Left lung (tissue), 10 donors: ENCODE data around the gene PRKD2. TPM values are rescaled to one million over a fixed set of nuclear protein-coding genes. Genes with fewer than 3 reads are reported as not detected.

Source experiments
- ATAC-seq: fragments of 200-7000 bp; cut with Tn5 transposase; one replicate; pipeline ENCODE4 v1.9.1; 2020; ENCODE audit warnings: moderate library complexity
- DNase-seq, 4 donors: peaks; one replicate each; pipeline ENCODE4 v3.0.0-alpha.2; 2013 to 2020
- H3K27ac ChIP-seq, 2 donors: fragments of 200-600 bp; sonication (generic) in 1 of 2; one replicate each; pipeline versions ENCODE4 v1.5.0 to v1.8.0; 2020 to 2021
- H3K27me3 ChIP-seq, 2 donors: fragments of 200-600 bp; sonication (generic) in 1 of 2; one replicate each; pipeline versions ENCODE4 v1.5.0 to v1.8.0; 2020 to 2021
- H3K36me3 ChIP-seq, 2 donors: fragments of 200-600 bp; sonication (generic) in 1 of 2; one replicate each; pipeline versions ENCODE4 v1.5.0 to v1.8.0; 2020 to 2021
- H3K4me1 ChIP-seq, 2 donors: fragments of 200-600 bp; one replicate each; pipeline ENCODE4 v1.8.0; 2021
- H3K4me3 ChIP-seq, 2 donors: fragments of 200-600 bp; sonication (generic) in 1 of 2; one replicate each; pipeline versions ENCODE4 v1.5.0 to v1.8.0; 2020 to 2021; ENCODE audit warnings: mild to moderate bottlenecking in 1 of 2
- H3K9me3 ChIP-seq, 2 donors: fragments of 200-600 bp; sonication (generic) in 1 of 2; one replicate each; pipeline versions ENCODE4 v1.5.0 to v1.8.0; 2020 to 2021
- intact Hi-C, 2 donors: fragments of 100-400 bp; cut with DNase I; formaldehyde crosslinking; loops; one replicate each; pipeline versions ENCODE4 v1.11.2 to v1.14.2; 2022
- polyA plus RNA-seq, 6 donors: library from polyadenylated mRNA; unstranded; fragments of 120-200 nt; gene quantifications; one replicate each; pipeline ENCODE4 v1.2.1, GENCODE V29; 2013; ENCODE audit not compliant: insufficient read length in 6 of 6
- total RNA-seq, 2 donors: library from RNA; stranded (reverse); fragmentation: NEBNext Ultra II Directional; extraction: Animal tissue kit (Norgen Biotek cat#: 25700); gene quantifications; one replicate each; pipeline ENCODE4 v1.2.1, GENCODE V29; 2021
- TF ChIP-seq, protein P1 (sequence below), 2 donors: fragments of 200-600 bp; sonication (generic) in 1 of 2; IDR thresholded peaks; one replicate each; pipeline versions ENCODE4 v1.5.0 to v1.8.0; 2021; ENCODE audit warnings: antibody characterized with exemption in 2 of 2
- donor health status: DM: no; HTN: yes; CAD: no.
- donor health status: DM: no; HTN: no; CAD: no.

The PRKD2 gene
- total and polyA plus RNA-seq, 8 donors, result 37.8 to 61.4 (median 53.1) TPM

DNA sequence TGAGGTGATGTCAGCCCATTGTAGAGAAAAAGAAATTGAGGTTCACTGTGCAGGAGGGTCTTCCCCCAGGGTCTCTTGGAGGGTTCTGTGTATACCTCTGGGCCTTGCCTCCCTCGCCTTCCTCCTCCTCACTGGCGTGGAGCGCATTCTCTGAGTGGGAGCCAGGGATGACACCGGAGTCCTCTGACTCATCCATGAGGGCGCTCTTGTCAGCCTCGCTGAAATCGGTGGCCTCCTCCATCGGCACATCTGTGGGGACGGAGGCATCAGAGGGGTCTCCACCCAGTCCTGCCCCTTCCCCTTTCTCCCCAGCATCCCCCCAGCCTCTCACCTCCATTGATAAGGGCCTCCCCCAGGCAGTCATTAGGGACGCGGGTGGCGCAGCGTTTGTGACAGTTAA is 16.2 kb downstream of the PRKD2 start:
- no peak overlapping the region for H3K27ac ChIP-seq
- peaks cover 0 to 8% of the 10 kb centered on the region in 2 donors for H3K4me1 ChIP-seq
- peaks cover 0 to 87% of the 10 kb centered on the region in 2 donors for H3K36me3 ChIP-seq
- intact Hi-C loops, result no loop called here
- H3K4me3 ChIP-seq, result no peak overlapping the region
- TF ChIP-seq, protein P1, sequence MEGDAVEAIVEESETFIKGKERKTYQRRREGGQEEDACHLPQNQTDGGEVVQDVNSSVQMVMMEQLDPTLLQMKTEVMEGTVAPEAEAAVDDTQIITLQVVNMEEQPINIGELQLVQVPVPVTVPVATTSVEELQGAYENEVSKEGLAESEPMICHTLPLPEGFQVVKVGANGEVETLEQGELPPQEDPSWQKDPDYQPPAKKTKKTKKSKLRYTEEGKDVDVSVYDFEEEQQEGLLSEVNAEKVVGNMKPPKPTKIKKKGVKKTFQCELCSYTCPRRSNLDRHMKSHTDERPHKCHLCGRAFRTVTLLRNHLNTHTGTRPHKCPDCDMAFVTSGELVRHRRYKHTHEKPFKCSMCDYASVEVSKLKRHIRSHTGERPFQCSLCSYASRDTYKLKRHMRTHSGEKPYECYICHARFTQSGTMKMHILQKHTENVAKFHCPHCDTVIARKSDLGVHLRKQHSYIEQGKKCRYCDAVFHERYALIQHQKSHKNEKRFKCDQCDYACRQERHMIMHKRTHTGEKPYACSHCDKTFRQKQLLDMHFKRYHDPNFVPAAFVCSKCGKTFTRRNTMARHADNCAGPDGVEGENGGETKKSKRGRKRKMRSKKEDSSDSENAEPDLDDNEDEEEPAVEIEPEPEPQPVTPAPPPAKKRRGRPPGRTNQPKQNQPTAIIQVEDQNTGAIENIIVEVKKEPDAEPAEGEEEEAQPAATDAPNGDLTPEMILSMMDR (IDR thresholded peaks at IDR 0.05), result no peak
- H3K9me3 ChIP-seq, result no peaks in the 10 kb centered on the region
- ATAC-seq, result no peak
- H3K27me3 ChIP-seq, result no peaks in the 10 kb centered on the region
- DNase-seq, result no peak

DNA sequence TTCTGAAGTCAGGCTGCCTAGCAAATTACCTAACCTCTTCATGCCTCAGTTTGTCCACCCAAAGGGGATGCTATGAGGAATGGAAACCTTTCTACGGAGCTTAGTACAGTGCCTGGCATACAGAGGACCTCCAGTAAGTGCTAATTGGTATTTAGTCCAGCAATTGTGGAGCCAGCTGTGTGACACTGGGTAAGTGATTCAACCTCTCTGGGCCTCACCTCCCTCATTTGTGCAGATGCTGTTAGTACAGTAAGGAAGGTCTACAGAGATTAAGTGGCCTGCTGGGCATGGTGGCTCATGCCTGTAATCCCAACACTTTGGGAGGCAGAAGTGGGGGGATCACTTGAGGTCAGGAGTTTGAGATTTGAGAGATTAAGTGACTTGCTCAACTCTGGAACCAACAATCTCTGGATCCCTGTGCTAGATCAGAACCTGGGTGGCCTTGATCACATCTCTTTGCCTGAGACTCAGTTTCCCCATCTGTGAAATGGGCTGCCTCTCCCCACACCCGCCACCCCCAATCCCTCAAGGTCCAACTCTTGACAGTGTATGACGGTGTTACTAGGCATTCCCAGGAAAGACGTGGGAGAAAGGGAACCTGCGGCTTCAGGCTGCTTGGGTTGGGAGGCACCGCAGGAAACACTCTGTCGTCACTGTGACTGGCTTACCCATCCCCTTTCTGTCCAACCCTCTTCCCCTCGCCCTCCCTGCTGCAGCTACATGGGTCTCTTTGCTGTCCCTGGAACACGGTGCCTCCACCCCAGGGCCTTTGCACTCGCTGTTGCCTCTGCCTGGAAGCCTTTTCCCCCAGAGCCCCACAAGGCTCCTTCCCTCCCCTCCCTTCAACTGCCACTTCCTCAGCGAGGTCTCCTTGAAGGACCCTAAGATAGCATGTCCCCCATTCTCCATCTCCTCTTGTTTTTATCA is 18.3 kb downstream of the PRKD2 start:
- ATAC-seq (no peak), DNase-seq (no peak)
- Histone ChIP-seq H3K4me1 (peaks cover 0 to 8% of the 10 kb centered on the region in 2 donors), H3K4me3 (no peak overlapping the region), H3K27ac (no peak overlapping the region), H3K27me3 (no peaks in the 10 kb centered on the region), H3K9me3 (no peaks in the 10 kb centered on the region), H3K36me3 (peaks cover 0 to 96% of the 10 kb centered on the region in 2 donors)
- TF ChIP-seq, protein P1 (IDR thresholded peaks at IDR 0.05), result no peak
- intact Hi-C loops, result no loop called here

DNA sequence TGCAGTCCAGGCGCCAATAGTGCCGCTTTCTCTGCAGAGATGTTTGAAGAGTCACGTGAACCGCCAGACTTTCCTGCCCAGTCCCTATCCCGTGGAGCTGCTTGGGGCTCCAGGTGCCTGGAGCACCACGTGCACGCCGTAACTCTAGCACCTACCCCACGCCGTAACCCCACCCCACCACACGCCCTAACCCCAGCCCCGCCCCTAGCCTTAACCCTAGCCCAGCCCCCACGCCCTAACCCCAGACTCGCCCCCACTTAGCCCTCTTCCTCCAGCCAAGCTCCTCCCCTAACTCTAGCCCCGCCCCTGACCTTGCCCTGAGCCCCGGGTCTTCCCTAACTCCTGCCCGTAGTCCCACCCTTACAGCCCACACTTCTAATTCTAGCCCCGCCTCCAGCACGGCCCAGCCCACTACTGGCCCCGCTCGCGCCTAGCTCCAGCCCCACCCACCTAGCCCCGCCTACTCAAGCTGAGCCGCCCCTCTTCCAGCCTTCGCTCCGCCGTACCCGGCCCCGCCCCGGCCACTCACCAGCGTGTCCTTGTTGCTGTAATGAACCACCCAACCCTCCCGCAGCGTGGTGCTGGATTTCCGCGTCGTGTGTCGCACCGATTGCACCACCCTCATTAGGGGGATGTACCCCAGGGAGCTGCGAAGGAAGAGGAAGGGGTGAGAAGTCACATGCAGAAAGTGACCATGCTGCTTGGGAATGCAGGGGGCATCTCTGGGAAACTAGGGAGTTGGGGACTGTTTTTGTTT is 19.5 kb downstream of the PRKD2 start:
- H3K4me1 ChIP-seq, result peaks cover 0 to 8% of the 10 kb centered on the region in 2 donors
- peak; percentile 98 for ATAC-seq
- intact Hi-C loops, result no loop called here
- H3K27me3 ChIP-seq, result no peaks in the 10 kb centered on the region
- no peaks in the 10 kb centered on the region for H3K9me3 ChIP-seq
- TF ChIP-seq, protein P1 (IDR thresholded peaks at IDR 0.05), result no peak
- peaks cover 0 to 96% of the 10 kb centered on the region in 2 donors for H3K36me3 ChIP-seq
- no peak overlapping the region for H3K27ac ChIP-seq
- no peak overlapping the region for H3K4me3 ChIP-seq
- DNase-seq, result peak; percentile 56 to 95 (median 86)

DNA sequence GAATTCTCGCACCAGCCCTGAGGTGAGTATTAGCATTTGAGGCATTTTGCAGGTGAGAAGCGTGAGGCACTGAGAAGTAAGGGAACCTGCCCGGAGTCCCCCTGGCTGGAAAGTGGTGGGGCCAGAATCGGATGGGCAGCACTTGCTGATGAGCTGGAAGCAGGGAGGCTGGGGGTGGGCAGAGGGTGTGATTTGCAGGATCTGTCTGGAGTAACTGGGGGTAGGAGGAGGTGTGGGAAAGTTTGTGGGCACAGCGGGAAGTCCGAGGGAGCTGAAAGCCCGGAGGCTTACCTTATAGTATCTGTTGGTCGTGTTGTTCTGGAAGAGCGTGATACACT is 20.1 kb downstream of the PRKD2 start:
- Histone ChIP-seq H3K4me1 (peaks cover 0 to 8% of the 10 kb centered on the region in 2 donors), H3K27me3 (no peaks in the 10 kb centered on the region), H3K36me3 (peaks cover 0 to 96% of the 10 kb centered on the region in 2 donors), H3K9me3 (no peaks in the 10 kb centered on the region), H3K4me3 (no peak overlapping the region), H3K27ac (no peak overlapping the region)
- no peak for DNase-seq
- TF ChIP-seq, protein P1 (IDR thresholded peaks at IDR 0.05), result no peak
- ATAC-seq, result no peak
- intact Hi-C loops, result no loop called here

DNA sequence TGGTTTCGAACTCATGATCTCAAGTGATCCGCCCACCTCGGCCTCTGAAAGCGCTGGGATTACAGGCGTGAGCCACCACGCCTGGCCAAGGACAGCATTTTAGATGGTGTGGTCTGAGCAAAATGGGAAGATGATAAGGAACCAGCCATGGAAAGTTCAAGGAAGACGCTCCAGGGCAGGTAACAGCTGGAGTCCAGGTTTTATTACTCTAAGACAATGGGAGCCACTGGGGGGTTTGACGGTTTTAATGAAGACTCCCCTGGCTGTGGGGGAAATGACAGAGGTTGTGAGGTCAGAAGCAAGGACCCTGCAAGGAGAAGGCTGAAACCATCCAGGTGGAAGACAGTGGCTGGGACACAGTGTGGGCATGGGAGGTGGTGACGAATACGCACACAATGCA is 20.9 kb downstream of the PRKD2 start:
- Histone ChIP-seq H3K4me3 (no peak overlapping the region), H3K36me3 (peaks cover 0 to 96% of the 10 kb centered on the region in 2 donors), H3K27me3 (no peaks in the 10 kb centered on the region), H3K27ac (no peak overlapping the region), H3K4me1 (peaks cover 0 to 8% of the 10 kb centered on the region in 2 donors), H3K9me3 (no peaks in the 10 kb centered on the region)
- intact Hi-C loops, result no loop called here
- ATAC-seq, result no peak
- TF ChIP-seq, protein P1 (IDR thresholded peaks at IDR 0.05), result no peak
- no peak for DNase-seq
